ENCODE measurements around the gene SUN2.
"Not testable (repeated sequence)": the region's sequence is repeated elsewhere in the genome, so short reads cannot be mapped to it uniquely, and the experiment has no call there.

SUN2 gene, protein sequence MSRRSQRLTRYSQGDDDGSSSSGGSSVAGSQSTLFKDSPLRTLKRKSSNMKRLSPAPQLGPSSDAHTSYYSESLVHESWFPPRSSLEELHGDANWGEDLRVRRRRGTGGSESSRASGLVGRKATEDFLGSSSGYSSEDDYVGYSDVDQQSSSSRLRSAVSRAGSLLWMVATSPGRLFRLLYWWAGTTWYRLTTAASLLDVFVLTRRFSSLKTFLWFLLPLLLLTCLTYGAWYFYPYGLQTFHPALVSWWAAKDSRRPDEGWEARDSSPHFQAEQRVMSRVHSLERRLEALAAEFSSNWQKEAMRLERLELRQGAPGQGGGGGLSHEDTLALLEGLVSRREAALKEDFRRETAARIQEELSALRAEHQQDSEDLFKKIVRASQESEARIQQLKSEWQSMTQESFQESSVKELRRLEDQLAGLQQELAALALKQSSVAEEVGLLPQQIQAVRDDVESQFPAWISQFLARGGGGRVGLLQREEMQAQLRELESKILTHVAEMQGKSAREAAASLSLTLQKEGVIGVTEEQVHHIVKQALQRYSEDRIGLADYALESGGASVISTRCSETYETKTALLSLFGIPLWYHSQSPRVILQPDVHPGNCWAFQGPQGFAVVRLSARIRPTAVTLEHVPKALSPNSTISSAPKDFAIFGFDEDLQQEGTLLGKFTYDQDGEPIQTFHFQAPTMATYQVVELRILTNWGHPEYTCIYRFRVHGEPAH

DNA sequence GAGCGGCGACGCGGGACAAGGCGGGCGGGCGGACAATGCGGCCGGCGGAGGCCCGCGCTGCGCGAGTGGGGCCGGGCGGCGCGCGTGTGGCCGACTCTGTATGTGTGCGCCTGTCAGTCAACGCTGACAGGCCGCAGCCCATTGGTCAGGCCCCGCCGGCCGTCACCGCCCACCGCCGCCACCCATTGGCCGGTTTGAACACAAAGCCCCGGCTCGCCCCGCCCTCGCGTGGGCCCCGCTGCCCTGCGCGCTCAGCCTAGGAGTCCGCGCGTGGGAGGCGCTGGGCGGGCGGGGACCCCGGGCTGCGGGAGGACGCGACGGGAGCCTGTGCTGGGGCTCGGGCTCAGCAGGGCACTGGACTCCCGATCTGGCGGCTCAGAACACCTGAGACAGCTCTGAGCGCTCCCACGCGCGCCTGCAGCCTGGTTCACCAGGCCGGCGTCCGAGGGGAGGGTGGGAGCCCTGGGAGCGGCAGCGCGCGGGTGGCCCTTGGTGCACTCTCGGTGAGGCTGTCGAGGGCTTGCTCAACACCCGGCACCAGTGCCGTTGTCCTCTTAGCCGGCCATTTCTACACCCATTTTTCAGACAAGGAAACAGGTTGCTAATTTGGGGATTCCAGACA, at the start of gene SUN2:
Gene SUN2 (minus strand): TSS at position 88 of the 622 bp plus-strand sequence. CDS start 3,370 bp downstream, outside the sequence.
- peak; percentile 95 for DNase-seq

DNA sequence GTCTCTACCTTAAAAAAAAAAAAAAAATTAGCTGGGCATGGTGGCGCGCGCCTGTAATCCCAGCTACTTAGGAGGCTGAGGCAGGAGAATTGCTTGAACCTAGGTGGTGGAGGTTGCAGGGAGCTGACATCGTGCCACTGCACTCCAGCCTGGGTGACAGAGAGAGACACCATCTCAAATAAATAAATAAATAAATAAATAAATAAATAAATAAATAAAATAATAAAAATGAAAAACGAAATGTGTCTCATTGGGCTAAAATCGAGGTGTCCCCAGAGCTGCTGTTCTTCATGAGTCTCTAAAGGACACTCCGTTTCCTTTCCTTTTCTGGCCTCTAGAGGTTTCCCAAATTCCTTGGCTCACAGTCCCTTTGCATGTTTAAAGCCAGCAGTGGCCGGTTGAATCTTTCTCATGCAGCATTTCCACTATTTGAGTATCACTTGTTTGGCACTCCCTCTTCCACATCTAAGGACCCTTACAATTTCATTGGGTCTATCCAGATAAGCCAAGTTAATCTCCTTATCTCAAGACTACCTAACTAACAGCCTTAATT, 49.3 kb upstream of the SUN2 start:
- not testable (repeated sequence) for DNase-seq

DNA sequence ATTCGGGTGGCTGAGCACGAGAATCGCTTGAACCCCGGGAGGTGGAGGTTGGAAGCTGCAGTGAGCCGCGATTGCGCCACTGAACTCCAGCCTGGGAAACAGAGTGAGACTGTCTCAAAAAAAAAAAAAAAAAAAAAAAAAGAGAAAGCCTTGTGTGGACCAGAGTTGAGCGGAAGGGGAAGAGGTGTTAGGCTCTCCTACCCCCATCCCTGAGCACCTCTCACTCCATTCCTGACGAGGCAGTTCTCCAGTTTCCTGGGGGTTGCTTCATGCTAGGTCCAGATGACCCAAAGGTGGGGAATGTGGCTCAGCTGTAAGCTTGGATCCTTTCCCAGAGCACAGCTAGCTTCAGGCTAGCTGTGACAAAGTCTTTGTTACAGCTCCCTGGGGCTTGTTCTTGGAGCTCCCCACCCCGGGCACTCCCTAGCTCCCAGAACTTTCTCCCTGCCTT, 46.9 kb upstream of the SUN2 start:
- no peak for DNase-seq

DNA sequence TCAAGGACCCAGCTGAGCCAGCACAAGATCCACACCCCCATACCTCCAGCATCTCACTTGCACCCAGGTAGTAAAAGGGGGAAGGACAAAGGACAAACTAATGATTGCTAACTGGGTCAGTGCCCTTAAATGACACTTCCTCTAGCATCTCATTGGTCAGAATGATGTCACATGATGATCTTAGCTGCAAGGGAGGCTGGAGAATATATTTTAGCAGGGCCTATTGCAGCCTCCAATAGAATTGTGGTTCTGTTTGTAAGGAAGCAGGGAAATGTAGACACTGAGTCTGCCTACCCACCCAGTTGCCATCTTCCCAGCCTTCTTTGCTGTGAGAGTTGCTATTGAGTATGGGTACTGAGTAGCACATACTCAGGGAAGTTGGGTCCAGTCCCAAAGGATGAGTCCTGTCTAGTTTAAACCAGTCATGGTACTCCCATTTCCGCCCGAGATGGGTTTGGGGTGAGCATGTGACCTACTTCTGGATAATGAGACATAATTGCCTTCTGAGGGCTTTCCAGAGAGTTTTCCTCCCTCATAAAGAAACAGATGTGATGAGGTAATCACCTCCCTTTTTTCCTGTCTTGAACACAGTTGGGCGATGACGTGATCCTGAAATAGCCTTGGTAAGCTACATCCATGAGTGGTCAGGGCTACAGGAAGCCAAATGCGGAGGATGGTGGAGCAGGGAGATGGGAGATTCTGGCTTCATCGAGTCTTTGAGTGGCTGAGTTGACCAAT, 43.6 kb upstream of the SUN2 start:
- no peak for DNase-seq

DNA sequence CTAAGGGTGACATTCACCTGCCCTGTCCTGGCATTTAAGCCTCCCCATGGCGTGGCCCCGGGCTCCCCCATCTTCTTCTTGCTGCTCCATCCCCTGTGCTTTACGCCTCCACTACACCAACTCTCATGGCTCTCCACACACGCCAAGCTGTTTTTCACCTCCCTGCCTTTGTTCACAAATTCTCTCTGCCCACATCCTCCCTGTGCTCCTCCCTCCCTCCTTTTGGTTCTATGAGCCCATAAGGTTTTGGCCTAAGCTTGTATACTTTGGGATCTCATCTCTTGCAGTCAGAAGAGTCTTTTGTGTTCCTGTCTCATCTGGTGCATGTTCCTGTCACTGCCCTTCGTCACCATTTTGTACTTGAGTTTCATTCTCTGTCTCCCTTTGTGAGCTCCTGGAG, 42.7 kb upstream of the SUN2 start:
- no peak for DNase-seq

DNA sequence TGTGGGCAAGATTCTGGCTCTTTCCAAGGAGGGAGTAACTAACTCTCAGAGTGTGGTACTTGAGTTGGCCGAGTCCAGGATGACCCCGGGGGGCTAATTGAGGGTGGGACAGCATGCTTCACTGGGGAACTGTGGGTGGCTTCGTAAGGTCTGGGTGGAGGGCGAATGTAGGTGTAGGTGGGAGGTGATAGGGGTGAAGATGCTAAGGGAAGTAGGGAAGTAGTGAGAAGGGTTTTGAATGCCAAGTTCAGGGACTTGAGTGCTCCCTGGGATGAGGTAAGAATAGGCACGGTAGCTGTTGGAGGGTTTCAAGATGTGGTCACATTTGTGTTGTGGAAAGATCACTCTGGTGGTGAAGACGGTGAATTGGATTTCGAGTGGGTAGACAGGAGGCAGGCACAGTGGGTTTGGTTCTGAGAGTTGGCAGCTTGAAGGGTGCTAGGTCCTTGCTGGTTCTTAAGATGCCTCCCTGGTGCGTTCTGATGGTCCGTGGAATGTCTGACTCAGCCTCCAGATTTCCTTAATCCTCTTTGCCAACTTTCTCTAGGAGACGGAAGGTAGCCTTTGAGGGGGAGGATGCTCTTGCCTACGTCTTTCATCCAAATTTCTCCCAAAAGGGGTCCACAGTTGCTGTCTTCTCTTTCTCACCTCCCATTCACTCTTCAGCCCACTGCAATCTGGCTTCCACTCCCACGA, 40.6 kb upstream of the SUN2 start:
- DNase-seq, result no peak

DNA sequence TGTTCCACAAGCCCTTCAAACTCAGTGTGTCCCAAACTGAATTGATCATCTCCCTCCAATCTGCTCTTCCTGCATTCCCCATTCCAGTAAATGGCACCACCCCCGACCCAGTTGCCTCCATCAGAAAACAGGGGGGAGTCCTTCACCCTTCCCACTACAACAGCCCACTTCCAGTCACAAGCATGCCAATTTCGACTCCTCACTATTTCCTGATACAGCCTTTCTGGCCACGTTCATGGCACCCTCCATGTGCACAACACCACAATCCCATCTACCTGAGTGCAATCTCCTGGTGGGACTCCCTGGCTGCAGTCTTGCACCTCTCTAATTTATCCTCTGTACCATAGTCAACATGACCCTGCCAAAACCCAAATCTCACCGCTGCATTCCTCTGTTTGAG, 39.8 kb upstream of the SUN2 start:
- no peak for DNase-seq

DNA sequence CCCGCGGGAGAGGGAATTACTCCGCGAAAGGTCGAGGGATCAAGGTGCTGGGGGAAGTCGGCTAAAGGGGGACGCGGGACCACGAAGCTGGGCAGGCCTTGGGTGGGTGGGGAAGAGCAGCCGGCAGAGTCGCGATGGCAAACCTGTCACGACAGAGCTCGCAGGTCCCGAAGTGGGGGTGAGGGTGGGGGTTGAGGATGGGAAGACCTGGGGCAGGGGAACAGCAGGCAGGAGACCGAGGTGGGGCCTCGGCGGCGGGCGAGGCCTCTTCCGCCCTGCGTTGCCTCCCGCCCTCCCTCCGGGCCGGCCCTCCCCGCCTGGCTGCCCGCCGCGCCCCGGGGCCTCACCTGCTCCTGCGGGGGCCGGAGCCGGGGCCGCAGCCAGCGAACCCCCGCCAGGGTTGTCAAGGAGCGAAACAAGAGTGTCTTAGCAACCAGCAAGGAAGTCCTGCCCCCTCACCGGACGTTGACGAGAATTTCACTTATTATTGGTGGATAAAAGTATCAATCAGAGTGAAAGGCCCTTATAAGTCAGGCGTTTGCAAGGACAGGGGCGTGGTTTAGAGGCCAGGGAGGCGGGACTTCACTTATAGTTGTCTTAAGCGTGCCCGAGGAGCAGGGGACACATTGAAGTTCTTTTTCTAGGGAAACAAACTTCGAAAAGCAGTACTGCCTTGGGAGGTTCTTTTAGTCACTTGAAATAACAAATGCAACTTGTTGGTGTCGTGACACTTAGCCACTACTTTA, 38.1 kb upstream of the SUN2 start, which contains the start of gene DNAL4:
Gene DNAL4 (minus strand): TSS at position 423 of the 746 bp plus-strand sequence. CDS start 11,412 bp downstream, outside the sequence.
- DNase-seq, result peak; percentile 99

DNA sequence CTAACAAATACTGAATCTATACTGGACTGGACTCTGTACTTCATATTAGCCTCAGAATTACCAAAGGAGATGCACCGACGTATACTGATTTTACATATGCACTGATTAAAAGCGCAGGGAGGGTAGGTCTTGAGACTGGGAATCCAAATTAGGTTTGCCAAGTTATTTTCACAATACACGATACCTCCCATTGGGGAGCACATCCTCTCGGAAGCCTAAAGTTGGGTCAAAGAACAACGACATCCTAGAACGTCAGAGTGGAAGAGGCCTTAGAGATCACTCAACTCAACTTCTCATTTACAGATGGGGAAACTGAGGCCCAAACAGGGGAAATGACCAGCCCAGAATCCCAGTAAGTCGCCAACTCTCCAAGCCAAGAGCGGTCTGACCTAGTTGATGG, 37.5 kb upstream of the SUN2 start:
- no peak for DNase-seq

DNA sequence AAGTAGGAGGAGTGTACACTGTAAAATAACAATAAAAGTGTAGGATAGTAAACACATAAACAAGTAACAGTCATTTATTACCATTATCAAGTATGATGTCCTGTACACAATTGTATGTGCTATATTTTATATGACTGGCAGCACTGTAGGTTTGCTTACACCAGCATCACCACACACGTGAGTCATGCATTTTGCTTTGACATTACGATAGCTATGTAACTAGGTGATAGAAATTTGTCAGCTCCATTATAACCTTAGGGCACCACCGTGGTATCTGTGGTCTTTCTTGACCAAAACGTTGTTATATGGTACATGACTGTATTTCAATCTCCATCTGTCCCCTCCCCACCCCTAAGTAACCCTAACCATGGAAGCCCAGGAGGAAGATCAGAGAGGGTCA, 37.0 kb upstream of the SUN2 start:
- no peak for DNase-seq

DNA sequence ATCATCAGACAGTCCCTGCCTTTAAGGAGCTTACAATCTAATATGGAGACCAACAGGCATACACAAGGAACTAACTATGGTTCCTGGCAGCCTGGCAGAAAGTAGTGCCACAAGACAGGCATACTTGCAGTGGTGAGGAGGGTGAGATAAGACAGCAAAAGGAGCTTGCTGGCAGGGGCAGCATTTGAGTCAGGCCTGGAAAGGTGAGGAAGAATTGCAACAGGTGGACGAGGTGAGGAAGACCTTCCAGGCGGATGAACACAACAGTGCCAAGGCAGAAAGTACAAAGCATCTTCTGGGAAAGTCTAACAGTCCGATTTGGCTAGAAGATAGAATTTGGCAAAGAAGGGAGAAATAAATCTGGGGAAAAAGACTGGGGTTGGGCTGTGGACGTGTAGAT, 33.8 kb upstream of the SUN2 start:
- DNase-seq, result no peak

DNA sequence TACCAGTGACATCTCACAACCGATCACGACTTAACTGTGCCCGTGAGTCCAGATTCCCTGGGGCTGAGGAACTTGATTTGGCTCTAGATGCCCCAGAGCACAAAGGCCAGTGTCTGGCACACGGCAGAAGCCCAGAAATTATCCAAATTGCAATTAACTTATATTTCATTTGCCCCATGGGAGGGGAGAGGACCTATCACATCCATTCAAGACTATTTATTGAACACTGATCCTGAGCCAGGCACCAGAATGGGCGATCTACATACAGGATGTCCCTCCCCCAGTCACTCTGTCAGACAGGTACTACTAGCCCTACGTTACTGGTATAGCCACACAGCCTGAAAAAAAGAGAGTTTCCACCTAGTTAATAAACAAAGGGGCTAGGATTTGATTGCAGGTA, 33.0 kb upstream of the SUN2 start:
- no peak for DNase-seq

DNA sequence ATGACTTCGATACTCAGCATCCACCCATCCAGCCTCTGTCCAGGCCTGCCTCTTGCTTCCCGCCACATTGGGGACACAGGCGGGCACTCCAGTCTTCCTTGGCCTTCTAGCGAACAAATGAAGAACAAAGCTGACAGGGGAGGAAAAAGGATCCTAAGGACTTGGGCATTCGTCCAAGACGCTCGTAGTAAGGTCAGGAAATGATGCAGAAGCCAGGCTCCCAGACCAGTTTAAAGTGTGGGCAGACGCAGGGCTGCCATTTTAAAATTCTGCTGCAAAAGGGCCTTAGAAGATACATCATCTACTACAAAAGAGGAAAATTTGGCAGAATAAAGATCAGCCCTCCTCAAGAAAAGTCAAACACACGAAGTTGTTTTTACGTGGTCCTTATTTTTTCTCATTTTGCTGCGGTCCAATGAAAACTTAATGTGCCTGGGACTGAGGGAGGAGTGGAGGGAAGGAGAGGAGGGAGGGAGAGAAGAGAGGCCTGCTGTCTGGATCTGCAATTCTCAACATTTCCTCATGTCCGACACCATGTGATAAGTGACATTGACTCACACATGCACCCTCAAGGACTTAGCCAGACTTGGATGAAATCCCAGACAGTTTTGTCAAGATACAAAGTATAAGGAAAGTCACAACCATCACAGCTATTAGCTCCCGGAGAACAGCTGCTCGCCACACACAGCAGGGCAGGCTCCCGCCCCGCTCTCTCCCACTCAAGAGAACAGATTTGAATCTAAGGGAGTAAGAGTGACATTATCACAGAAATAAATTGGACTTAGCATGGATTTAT, 32.4 kb upstream of the SUN2 start:
- DNase-seq, result no peak

DNA sequence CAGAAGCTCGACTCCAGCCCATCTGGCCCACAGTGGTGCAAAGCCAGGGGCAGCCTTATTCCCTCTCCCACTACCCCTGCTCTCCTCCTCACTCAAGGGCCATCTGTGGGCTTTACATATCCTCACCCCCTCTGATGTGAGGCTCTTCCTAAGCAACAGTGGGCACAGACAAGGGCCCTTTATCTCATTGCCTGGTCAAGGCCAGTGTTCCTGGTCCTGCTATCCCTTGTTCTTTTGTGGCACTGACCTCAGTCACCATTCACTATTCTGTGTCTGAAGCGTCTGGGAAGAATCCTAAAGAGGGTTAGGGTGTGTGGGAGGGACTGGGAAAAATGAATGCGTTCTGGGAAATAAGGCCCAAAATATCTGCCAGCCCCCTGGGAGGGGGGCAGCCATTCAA, 30.8 kb upstream of the SUN2 start:
- DNase-seq, result no peak

DNA sequence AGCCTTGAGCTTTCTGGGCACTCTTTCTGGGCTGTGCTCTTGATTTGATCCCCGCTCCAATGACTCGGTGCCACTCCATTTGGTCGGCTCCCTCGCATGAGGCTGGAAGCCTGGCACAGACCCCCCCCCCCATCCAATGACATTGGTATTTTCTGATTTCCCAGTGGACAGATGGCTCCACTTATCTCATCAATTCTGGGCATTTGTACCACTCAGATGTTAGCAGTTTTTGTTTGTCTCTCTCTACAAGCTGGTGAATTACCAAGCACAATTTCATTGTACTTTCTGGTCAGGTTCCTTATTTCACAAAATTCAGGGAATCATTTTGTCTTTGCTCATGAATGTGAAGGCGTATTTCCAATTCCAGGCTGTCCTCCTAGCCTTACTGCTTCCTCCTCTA, 29.1 kb upstream of the SUN2 start:
- DNase-seq, result no peak

DNA sequence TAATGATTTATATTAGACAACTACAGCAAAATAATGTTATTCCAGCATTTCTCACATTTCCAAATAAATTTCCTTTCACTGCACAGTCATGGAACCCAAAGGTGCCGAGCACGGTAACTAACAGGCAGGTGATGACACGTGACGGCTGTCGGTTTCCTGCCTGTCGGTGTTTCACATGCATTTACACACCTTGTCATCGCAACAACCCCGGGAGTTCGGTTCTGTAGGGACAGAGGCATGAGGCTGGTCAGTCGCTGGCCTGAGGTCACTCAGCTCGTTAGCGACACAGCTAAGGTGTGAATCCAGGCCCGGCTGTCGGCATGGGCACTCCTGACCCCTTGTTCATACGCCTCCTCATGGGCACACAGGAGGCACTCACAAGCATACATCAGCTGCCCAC, 28.2 kb upstream of the SUN2 start:
- no peak for DNase-seq

DNA sequence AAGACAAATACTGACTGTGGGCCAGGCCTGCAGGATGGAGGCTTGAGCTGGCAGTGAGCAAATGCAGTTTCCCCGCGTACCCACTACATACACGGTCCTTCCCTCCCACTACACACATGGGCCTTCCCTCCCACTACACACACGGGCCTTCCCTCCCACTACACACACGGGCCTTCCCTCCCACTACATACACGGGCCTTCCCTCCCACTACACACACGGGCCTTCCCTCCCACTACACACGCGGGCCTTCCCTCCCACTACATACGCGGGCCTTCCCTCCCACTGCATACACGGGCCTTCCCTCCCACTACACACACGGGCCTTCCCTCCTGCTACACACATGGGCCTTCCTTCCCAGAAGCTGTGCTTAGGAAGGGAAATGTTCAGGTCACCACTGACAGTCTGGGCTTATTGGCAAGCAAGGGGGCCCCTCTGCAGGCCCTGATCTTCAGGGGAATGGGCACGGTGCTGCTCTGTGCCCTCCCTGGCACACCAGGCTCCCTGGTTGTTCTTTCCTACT, 27.4 kb upstream of the SUN2 start:
- peak; percentile 27 for DNase-seq

DNA sequence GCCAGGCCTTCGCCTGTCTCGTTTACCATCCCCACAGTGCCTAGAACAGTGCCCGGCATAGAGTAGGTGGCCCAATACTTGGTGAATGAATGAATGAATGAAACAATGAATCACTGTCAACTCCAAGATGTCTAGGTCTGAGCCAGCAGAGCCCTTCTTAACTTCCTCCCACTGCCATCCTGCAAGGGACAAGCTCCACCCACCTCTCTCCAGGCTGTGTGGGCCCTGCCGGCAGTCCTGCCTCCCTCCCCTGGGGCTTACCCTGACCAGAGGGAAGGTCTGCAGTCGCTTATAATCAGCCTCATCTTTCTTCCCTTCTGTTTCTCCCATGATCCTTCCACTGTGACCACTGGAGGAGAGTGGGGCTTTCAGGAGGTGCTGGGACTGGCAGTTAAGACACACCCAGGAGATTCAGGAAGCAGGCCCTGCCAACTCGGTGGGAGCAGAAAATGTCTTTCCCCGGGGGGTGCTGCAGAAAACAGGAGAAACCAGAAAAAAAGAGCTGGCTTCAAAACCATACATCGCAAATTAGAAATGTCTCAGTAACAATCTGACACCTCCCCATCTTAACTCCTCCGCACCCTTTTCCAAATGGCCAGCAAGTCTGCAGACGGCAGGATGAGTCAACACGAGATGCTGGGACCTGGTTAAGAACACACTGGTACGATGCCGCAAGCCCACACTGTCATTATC, 26.8 kb upstream of the SUN2 start:
- peak; percentile 79 for DNase-seq

DNA sequence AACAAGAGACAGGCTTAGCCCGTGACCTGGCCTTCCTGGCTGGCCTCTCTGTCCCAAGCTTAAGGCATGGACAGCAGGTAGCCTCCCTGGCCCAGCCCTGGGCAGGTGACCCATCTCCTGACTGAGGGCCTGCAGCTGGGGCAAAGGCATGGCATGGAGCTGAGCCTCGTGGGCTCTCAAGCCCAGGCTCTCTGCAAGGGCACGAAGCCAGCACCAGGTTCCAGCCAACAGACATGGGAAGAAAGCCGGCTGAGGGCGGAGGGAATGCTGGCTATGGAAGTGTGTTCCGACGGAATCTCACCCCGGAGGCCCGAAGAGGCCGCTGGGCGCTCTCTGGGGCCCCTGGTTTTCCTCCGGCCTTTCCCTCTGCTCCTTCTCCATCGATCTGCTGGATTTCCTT, 25.2 kb upstream of the SUN2 start:
- DNase-seq, result no peak
